ENCODE data around the gene EMC10. TPM values are rescaled to one million over a fixed set of nuclear protein-coding genes. Genes with fewer than 3 reads are reported as not detected.

The EMC10 gene
- total and polyA plus RNA-seq, 2 of the 4 experiments (the other 2 are of a cell fraction), result 11.3 to 90.9 TPM

GRCh38 chr19:50485284-50485955, 9.1 kb downstream of the EMC10 start:
- Histone ChIP-seq H4K20me1 (ENCODE audit: insufficient read depth, low read length) (no peaks in the 10 kb centered on the region), H2AFZ (replicated peaks; ENCODE audit: low read length, poor library complexity) (no peak overlapping the region), H3K36me3 (ENCODE audit: control insufficient read depth, insufficient read depth, low read length) (peaks cover 12% of the 10 kb centered on the region), H4K5ac (ENCODE audit: low read depth, low read length) (no peak overlapping the region), H2BK120ac (ENCODE audit: low read depth, low read length) (no peak overlapping the region), H3K27ac (ENCODE audit: insufficient read depth, low read length) (no peak overlapping the region), H2BK15ac (ENCODE audit: low read depth, low read length) (no peak overlapping the region), H2BK20ac (ENCODE audit: low read depth, low read length) (no peak overlapping the region), H2AK9ac (replicated peaks; ENCODE audit: low read depth, low read length, poor library complexity) (no peak overlapping the region), H3K56ac (ENCODE audit: extremely low read depth, insufficient read depth, low read length) (no peak overlapping the region), H4K91ac (ENCODE audit: insufficient read depth, low read depth, low read length) (no peak overlapping the region), H3K4ac (ENCODE audit: low read depth, low read length) (no peak overlapping the region), H4K8ac (ENCODE audit: low read depth in 2 of 2, low read length in 2 of 2) (no peak overlapping the region), H3K9me1 (ENCODE audit: insufficient read depth, low read length) (no peaks in the 10 kb centered on the region), H3K4me1 (ENCODE audit: control insufficient read depth, insufficient read depth, low read length) (no peaks in the 10 kb centered on the region), H3K4me2 (ENCODE audit: low read depth, low read length) (no peak overlapping the region), H3K18ac (ENCODE audit: low read depth, low read length) (no peak overlapping the region), H2AK5ac (ENCODE audit: low read depth, low read length) (no peak overlapping the region), H3K4me3 (ENCODE audit: insufficient read depth, low read depth, low read length) (no peak overlapping the region), H2BK5ac (ENCODE audit: low read depth, low read length, poor library complexity, severe bottlenecking) (no peak overlapping the region), H3K79me1 (ENCODE audit: low read depth in 1 of 2, low read length in 2 of 2) (no peaks in the 10 kb centered on the region; a peak in 1 of 4 replicates), H3K9me3 (ENCODE audit: control insufficient read depth, insufficient read depth, low read length) (peaks cover 2% of the 10 kb centered on the region; the same call in 1 of the 2 replicates), H3K27me3 (ENCODE audit: control insufficient read depth, insufficient read depth, low read length) (peaks cover 16% of the 10 kb centered on the region; the same call in 1 of the 2 replicates), H3K23ac (ENCODE audit: low read depth, low read length) (no peak overlapping the region), H3K14ac (replicated peaks; ENCODE audit: low read depth, low read length) (no peak overlapping the region), H3K9ac (ENCODE audit: low read depth, low read length) (no peak overlapping the region)
- DNase-seq (no peak), ATAC-seq (ENCODE audit: low read depth) (no peak)
- ChIA-PET CTCF (interaction anchor here (0.6 kb wide), 1 partner anchor 25 kb away, joined by 5 read pairs; no protein-coding TSS in a partner anchor), POLR2A (ENCODE audit: unreplicated experiment) (no interaction called here)
- intact Hi-C loops (cut with micrococcal nuclease) (no loop called here), dilution Hi-C loops (cut with HindIII; ENCODE audit: low sequenced_read_pairs, unreplicated experiment) (no loop called here), in situ Hi-C loops (cut with MboI; ENCODE audit: low sequenced_read_pairs) (no loop called here)
- BruUV-seq (replicated peaks), result no TSS peak
- WGBS, 2 experiments (ENCODE audit: extremely low coverage in 2 of 2, insufficient read length in 1 of 2), result 93% methylated on average over 6 of the region's 10 CpGs; no CpG with 5 or more reads in 1 of the 2 experiments
- TF ChIP-seq RFX5 (IDR thresholded peaks at IDR 0.05; ENCODE audit: low read depth, low read length), result no peak
- TF ChIP-seq CHD1 (IDR thresholded peaks at IDR 0.05; ENCODE audit: low read depth, low read length), result no peak
- no peak for TF ChIP-seq USF2 (IDR thresholded peaks at IDR 0.05; ENCODE audit: low read depth, low read length)
- TF ChIP-seq POLR2A (IDR thresholded peaks at IDR 0.05; ENCODE audit: low read depth, low read length), result no peak
- TF ChIP-seq MAZ (IDR thresholded peaks at IDR 0.05; ENCODE audit: borderline replicate concordance, low read depth, low read length), result no peak
- TF ChIP-seq RAD21 (IDR thresholded peaks at IDR 0.05; ENCODE audit: low read length), result no peak
- TF ChIP-seq BHLHE40 (IDR thresholded peaks at IDR 0.05; ENCODE audit: low read depth, low read length), result no peak
- no peak for TF ChIP-seq FOS (IDR thresholded peaks at IDR 0.05; ENCODE audit: low read depth, low read length)
- no peak for TF ChIP-seq MAFK (IDR thresholded peaks at IDR 0.05; ENCODE audit: low read depth, low read length)
- TF ChIP-seq RCOR1 (IDR thresholded peaks at IDR 0.05; ENCODE audit: insufficient replicate concordance, low read length), result no peak
- no peak for TF ChIP-seq CEBPB (IDR thresholded peaks at IDR 0.05; ENCODE audit: low read depth, low read length)
- no peak for TF ChIP-seq MXI1 (IDR thresholded peaks at IDR 0.05; ENCODE audit: borderline replicate concordance, low read depth, low read length)
- TF ChIP-seq ELK1 (IDR thresholded peaks at IDR 0.05; ENCODE audit: borderline replicate concordance, low read depth, low read length), result no peak
- no peak for TF ChIP-seq CTCF (conservative IDR thresholded peaks at IDR 0.05; ENCODE audit: low read depth, low read length)

Measured in IMR-90 (cell line).